MCF 10A (cell line): ENCODE data around the gene PRSS22. TPM values are rescaled to one million over a fixed set of nuclear protein-coding genes. Genes with fewer than 3 reads are reported as not detected.

Experiments used
- BruUV-seq: library from RNA; stranded (reverse); fragments of 400-500 nt; replicated peaks from 2 replicates; lab custom pipeline; 2021; lab: Mats Ljungman, UMichigan
- CTCF ChIA-PET: fragments of 300-600 bp; sonication (Branson Sonifier 250); formaldehyde crosslinking; extraction: SDS; loops from one replicate; lab custom pipeline; 2021; ENCODE audit warnings: antibody characterized with exemption, inconsistent platforms; lab: Yijun Ruan, JAX
- POLR2A ChIA-PET: fragments of 300-600, 350-650 bp; sonication (Branson Sonifier 250); formaldehyde crosslinking; extraction: SDS; loops from one replicate; lab custom pipeline; 2020; ENCODE audit warnings: antibody characterized with exemption, inconsistent platforms; lab: Yijun Ruan, JAX
- DNase-seq: peaks from one replicate; pipeline ENCODE4 v3.0.0-alpha.2; 2018; ENCODE audit not compliant: unreplicated experiment
- H3K27ac Mint-ChIP-seq: one replicate; pipeline ENCODE4 v1.8.0; 2022; ENCODE audit warnings: mild to moderate bottlenecking, low read depth, mixed read lengths; ENCODE audit not compliant: unreplicated experiment
- H3K27me3 Mint-ChIP-seq: one replicate; pipeline ENCODE4 v1.8.0; 2022; ENCODE audit warnings: mixed read lengths; ENCODE audit not compliant: insufficient read depth, unreplicated experiment
- H3K36me3 Mint-ChIP-seq: one replicate; pipeline ENCODE4 v1.8.0; 2022; ENCODE audit warnings: mild to moderate bottlenecking, moderate library complexity, mixed read lengths; ENCODE audit not compliant: insufficient read depth, unreplicated experiment
- H3K4me1 Mint-ChIP-seq: one replicate; pipeline ENCODE4 v1.8.0; 2022; ENCODE audit warnings: mixed read lengths; ENCODE audit not compliant: insufficient read depth, unreplicated experiment
- H3K4me3 Mint-ChIP-seq: one replicate; pipeline ENCODE4 v1.8.0; 2022; ENCODE audit warnings: mild to moderate bottlenecking, moderate library complexity, mixed read lengths; ENCODE audit not compliant: unreplicated experiment
- H3K9me3 Mint-ChIP-seq: one replicate; pipeline ENCODE4 v1.8.0; 2022; ENCODE audit warnings: mixed read lengths; ENCODE audit not compliant: unreplicated experiment
- intact Hi-C: fragments of 100-400 bp; cut with micrococcal nuclease; formaldehyde crosslinking; loops from 2 replicates; pipeline ENCODE4 v1.14.1; 2022
- total RNA-seq: library from RNA; stranded (reverse); gene quantifications from 2 replicates; pipeline ENCODE4 v1.2.3, GENCODE V29; 2022
- TF ChIP-seq, protein P1 (sequence below): fragments of 200-600 bp; IDR thresholded peaks from one replicate; pipeline ENCODE4 v1.8.0; 2022; ENCODE audit warnings: antibody characterized with exemption, mild to moderate bottlenecking; ENCODE audit not compliant: unreplicated experiment

The PRSS22 gene
- total RNA-seq, 1 experiment from 2014 or later, result not detected

DNA sequence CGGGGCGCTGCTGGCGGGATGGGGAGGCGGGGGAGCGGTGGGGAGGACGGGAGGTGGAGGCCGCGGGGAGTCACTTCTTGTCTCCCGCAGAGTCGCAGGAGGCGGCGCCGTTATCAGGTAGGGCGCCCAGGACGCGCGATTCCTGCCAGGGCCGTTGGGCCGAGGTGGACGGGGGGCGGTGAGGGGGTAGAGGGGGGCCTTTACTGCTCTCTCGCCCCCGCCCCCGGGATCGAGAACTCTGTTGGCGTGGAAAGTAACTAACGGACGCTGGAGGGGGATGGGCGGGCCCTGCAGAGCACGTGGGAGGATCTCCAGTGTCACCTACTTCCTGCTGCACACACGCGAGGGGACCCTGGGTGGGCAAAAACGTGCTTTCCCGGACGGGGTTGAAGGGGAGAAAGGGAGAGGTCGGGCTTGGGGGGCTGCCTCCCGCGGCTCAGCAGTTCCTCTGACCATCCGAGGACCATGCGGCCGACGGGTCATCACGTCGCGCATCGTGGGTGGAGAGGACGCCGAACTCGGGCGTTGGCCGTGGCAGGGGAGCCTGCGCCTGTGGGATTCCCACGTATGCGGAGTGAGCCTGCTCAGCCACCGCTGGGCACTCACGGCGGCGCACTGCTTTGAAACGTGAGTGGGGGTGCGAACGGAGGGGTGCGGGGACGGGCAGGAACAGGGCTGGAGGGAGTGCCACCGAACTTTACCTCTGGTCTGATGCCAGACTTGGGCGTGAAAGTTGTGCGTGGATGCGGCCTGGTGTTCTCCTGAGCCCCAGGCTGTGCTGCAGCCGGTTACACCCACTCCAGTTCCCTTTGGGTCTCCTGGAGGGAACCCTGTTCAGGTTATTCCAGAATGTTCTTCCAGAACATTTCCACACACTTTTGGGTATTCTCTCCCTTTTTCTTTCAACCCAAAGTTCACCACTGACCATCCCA is 40.4 kb downstream of the PRSS22 start:
- BruUV-seq, result no TSS peak
- intact Hi-C loops, result loop anchor here (2.0 kb wide), 1 partner anchor 51 kb away; no protein-coding TSS in a partner anchor
- peaks cover 5% of the 10 kb centered on the region for H3K36me3 Mint-ChIP-seq

DNA sequence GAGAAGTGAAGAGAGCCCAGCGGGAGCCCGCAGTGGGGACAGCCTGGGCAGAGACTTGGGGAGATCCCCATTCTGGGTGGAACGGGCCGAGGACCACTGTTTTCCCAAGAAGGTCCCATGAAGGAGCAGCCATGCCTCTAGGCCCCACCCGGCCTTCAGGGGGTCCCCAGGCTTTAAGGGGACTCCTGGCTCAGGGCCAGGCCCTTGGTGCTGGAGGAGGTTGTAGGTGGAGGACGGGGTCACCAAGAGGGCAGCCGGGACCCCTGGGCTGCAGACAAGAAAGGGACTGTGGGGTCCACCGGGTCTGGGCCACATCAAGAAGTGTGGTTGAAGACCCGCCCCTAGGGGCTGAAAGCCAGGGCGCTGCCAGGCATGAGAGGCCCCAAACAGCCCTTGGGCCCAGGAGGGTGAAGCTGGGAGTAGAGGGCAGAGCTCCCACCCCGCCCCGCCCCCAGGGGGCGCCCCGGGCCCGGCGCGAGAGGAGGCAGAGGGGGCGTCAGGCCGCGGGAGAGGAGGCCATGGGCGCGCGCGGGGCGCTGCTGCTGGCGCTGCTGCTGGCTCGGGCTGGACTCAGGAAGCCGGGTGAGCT is 41.1 kb downstream of the PRSS22 start, which contains the start of gene PRSS21:
Gene PRSS21, plus strand, starts transcription at position 487 of the 589 bp plus-strand sequence. Its CDS starts 32 bp downstream, at position 519.
- Mint-ChIP-seq H3K27ac (peak within 1 kb of the TSS; percentile 35), H3K4me3 (peak within 1 kb of the TSS; percentile 64), H3K4me1 (no peaks in the 10 kb centered on the region), H3K36me3 (peaks cover 5% of the 10 kb centered on the region), H3K27me3 (no peaks in the 10 kb centered on the region), H3K9me3 (no peaks in the 10 kb centered on the region)
- intact Hi-C loops, result loop anchor here (2.0 kb wide), 1 partner anchor 52 kb away; no protein-coding TSS in a partner anchor
- DNase-seq, result peak; percentile 37
- no TSS peak for BruUV-seq
- TF ChIP-seq, protein P1, sequence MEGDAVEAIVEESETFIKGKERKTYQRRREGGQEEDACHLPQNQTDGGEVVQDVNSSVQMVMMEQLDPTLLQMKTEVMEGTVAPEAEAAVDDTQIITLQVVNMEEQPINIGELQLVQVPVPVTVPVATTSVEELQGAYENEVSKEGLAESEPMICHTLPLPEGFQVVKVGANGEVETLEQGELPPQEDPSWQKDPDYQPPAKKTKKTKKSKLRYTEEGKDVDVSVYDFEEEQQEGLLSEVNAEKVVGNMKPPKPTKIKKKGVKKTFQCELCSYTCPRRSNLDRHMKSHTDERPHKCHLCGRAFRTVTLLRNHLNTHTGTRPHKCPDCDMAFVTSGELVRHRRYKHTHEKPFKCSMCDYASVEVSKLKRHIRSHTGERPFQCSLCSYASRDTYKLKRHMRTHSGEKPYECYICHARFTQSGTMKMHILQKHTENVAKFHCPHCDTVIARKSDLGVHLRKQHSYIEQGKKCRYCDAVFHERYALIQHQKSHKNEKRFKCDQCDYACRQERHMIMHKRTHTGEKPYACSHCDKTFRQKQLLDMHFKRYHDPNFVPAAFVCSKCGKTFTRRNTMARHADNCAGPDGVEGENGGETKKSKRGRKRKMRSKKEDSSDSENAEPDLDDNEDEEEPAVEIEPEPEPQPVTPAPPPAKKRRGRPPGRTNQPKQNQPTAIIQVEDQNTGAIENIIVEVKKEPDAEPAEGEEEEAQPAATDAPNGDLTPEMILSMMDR, result peak; percentile 36
- CTCF ChIA-PET, result interaction anchor here (0.6 kb wide), 1 partner anchor 611 kb away, joined by 4 read pairs; no protein-coding TSS in a partner anchor
- POLR2A ChIA-PET, result interaction anchor here (1.0 kb wide), 1 partner anchor 39 kb away, joined by 4 read pairs; no protein-coding TSS in a partner anchor

More for the DNA sequence above, 40.4 kb downstream of the PRSS22 start:
- Mint-ChIP-seq H3K9me3 (no peaks in the 10 kb centered on the region), H3K27ac (peak overlapping the region; percentile 35), H3K27me3 (no peaks in the 10 kb centered on the region), H3K4me3 (peak overlapping the region; percentile 64), H3K4me1 (no peaks in the 10 kb centered on the region)
- ChIA-PET POLR2A (no interaction called here), CTCF (no interaction called here)
- DNase-seq, result no peak
- TF ChIP-seq, protein P1, result no peak

GRCh38 chr16:2815299-2815771 is 42.6 kb downstream of the PRSS22 start:
- Mint-ChIP-seq H3K4me3 (no peak overlapping the region), H3K4me1 (no peaks in the 10 kb centered on the region), H3K27ac (no peak overlapping the region), H3K9me3 (no peaks in the 10 kb centered on the region), H3K36me3 (peaks cover 5% of the 10 kb centered on the region), H3K27me3 (peaks cover 3% of the 10 kb centered on the region)
- POLR2A ChIA-PET, result no interaction called here
- DNase-seq, result no peak
- TF ChIP-seq, protein P1, result no peak
- intact Hi-C loops, result no loop called here
- BruUV-seq, result no TSS peak
- CTCF ChIA-PET, result interaction anchor here (0.6 kb wide), 1 partner anchor 1663 kb away, joined by 3 read pairs; no protein-coding TSS in a partner anchor
